Naive B cell (primary cell): ENCODE results near the gene TMEM131. TPM values are rescaled to one million over a fixed set of nuclear protein-coding genes. Genes with fewer than 3 reads are reported as not detected.
"Not testable (repeated sequence)": the region's sequence is repeated elsewhere in the genome, so short reads cannot be mapped to it uniquely, and the experiment has no call there.

Experiments used
- ATAC-seq, 2 donors: fragments of 150-1000 bp; cut with Tn5 transposase; 2 replicates each; pipeline ENCODE4 v1.10.0; 2021; ENCODE audit warnings: low read depth in 2 of 2, mild to moderate bottlenecking in 2 of 2, moderate library complexity in 2 of 2
- DNase-seq: peaks from one replicate; pipeline ENCODE4 v3.0.0; 2022
- H3K27ac Mint-ChIP-seq, 6 donors: one replicate each; pipeline ENCODE4 v1.8.0; 2020 to 2022; ENCODE audit warnings: mild to moderate bottlenecking in 6 of 6, mixed read lengths in 6 of 6, moderate library complexity in 5 of 6, inconsistent platforms in 2 of 6
- H3K27me3 Mint-ChIP-seq, 3 donors: one replicate each; pipeline ENCODE4 v1.8.0; 2021 to 2022; ENCODE audit warnings: mixed read lengths in 3 of 3, mild to moderate bottlenecking in 1 of 3
- H3K36me3 Mint-ChIP-seq, 2 donors: one replicate each; pipeline ENCODE4 v1.8.0; 2020 to 2022; ENCODE audit warnings: mixed read lengths in 2 of 2, inconsistent platforms in 1 of 2, mild to moderate bottlenecking in 1 of 2
- H3K4me1 Mint-ChIP-seq, 3 donors: one replicate each; pipeline ENCODE4 v1.8.0; 2020 to 2022; ENCODE audit warnings: mixed read lengths in 3 of 3, inconsistent platforms in 1 of 3, mild to moderate bottlenecking in 1 of 3, moderate library complexity in 1 of 3
- H3K4me3 Mint-ChIP-seq, 8 donors: one replicate each; pipeline ENCODE4 v1.8.0; 2020 to 2022; ENCODE audit warnings: mild to moderate bottlenecking in 8 of 8, mixed read lengths in 8 of 8, moderate library complexity in 8 of 8, inconsistent platforms in 2 of 8
- H3K9me3 Mint-ChIP-seq, 7 donors: one replicate each; pipeline ENCODE4 v1.8.0; 2020 to 2022; ENCODE audit warnings: mixed read lengths in 7 of 7, mild to moderate bottlenecking in 5 of 7, inconsistent platforms in 2 of 7, moderate library complexity in 1 of 7
- polyA plus RNA-seq, 6 donors: library from polyadenylated mRNA; unstranded; fragments of 300-500 nt; fragmentation: Illumina TruSeq; gene quantifications; one replicate each; pipeline ENCODE4 v1.2.3, GENCODE V29; 2021; ENCODE audit warnings: low read depth in 6 of 6

Gene TMEM131
- polyA plus RNA-seq: 10 to 100 TPM; 13.4 to 32.9 (median 19.1) TPM

GRCh38 chr2:97995734-97996624, at the start of gene TMEM131:
TMEM131 (minus strand) TSS chr2:97995948; CDS start chr2:97995662, 286 bp downstream.
- H3K4me1 Mint-ChIP-seq: peaks cover 26 to 34% (median 32%) of the 10 kb centered on the region in 3 donors
- peak within 1 kb of the TSS; percentile 94 to 99 (median 96) for H3K27ac Mint-ChIP-seq
- no peaks in the 10 kb centered on the region for H3K9me3 Mint-ChIP-seq
- H3K27me3 Mint-ChIP-seq: no peaks in the 10 kb centered on the region
- ATAC-seq (peak; percentile 76 to 78), DNase-seq (peak; percentile 96)
- peaks cover 0 to 5% of the 10 kb centered on the region in 2 donors for H3K36me3 Mint-ChIP-seq
- peak within 1 kb of the TSS; percentile 85 to 97 (median 92) for H3K4me3 Mint-ChIP-seq

- DNase-seq, H3K4me3 Mint-ChIP-seq, ATAC-seq, H3K27ac Mint-ChIP-seq, H3K27me3 Mint-ChIP-seq: not testable (repeated sequence)
- peaks cover 14 to 31% of the 10 kb centered on the region in 2 donors for H3K36me3 Mint-ChIP-seq
- peaks cover 20 to 39% (median 26%) of the 10 kb centered on the region in 7 donors for H3K9me3 Mint-ChIP-seq
- H3K4me1 Mint-ChIP-seq: peaks cover 7 to 19% (median 16%) of the 10 kb centered on the region in 3 donors
Measured at GRCh38 chr2:98044730-98045129, 49.0 kb upstream of the TMEM131 start.

GRCh38 chr2:98043101-98043500, 47.4 kb upstream of the TMEM131 start:
- Mint-ChIP-seq H3K4me3 (no peak overlapping the region), H3K27me3 (no peaks in the 10 kb centered on the region), H3K27ac (no peak overlapping the region), H3K36me3 (peaks cover 14 to 31% of the 10 kb centered on the region in 2 donors), H3K9me3 (peaks cover 20 to 39% (median 26%) of the 10 kb centered on the region in 7 donors), H3K4me1 (peaks cover 18 to 30% (median 27%) of the 10 kb centered on the region in 3 donors)
- DNase-seq: no peak
- ATAC-seq: no peak

DNA sequence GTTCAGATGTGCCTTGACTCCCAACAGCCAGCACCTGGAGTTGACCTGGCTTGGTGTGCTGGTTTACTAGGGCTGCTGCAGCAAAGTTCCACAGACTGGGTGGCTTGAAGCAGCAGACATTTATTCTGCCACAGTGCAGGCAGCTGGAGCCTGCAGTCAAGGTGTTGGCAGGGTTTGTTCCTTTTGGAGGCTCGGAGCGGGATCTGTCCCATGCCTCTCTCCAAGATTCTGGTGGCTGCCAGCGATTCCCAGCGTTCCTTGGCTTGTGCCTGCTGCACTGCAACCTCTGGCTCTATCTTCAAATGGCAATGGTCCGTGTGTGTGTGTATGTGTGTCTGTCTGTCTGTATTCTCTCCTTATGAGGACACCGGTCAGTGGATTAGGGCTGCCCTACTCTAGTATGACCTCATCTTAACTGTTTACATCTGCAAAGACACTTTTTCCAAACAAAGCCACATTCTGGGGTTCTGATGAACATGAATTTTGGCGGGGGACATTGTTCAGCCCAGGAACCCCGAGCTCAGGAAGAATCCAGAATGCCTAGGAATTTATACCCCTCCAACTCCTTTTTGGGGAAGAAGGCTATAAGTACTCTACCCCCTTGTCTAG, 44.7 kb upstream of the TMEM131 start:
- peaks cover 18 to 27% (median 26%) of the 10 kb centered on the region in 3 donors for H3K4me1 Mint-ChIP-seq

GRCh38 chr2:98039085-98039756, 43.5 kb upstream of the TMEM131 start:
- DNase-seq: peak; percentile 48
- peak overlapping the region in 4 of 6 donors; percentile 44 to 82 (median 54) for H3K27ac Mint-ChIP-seq
- peak overlapping the region in 5 of 8 donors; percentile 2 to 64 (median 26) for H3K4me3 Mint-ChIP-seq
- peaks cover 5 to 21% (median 15%) of the 10 kb centered on the region in 7 donors for H3K9me3 Mint-ChIP-seq
- ATAC-seq: peak; percentile 54 to 65
- H3K4me1 Mint-ChIP-seq: peaks cover 18 to 27% (median 26%) of the 10 kb centered on the region in 3 donors
- no peaks in the 10 kb centered on the region for H3K27me3 Mint-ChIP-seq
- H3K36me3 Mint-ChIP-seq: peaks cover 5 to 16% of the 10 kb centered on the region in 2 donors

More for the DNA sequence above, 44.7 kb upstream of the TMEM131 start:
- H3K9me3 Mint-ChIP-seq: peaks cover 17 to 33% (median 26%) of the 10 kb centered on the region in 7 donors
- no peaks in the 10 kb centered on the region for H3K27me3 Mint-ChIP-seq
- H3K27ac Mint-ChIP-seq: peak overlapping the region in 1 of 6 donors; percentile 64
- peaks cover 14 to 28% of the 10 kb centered on the region in 2 donors for H3K36me3 Mint-ChIP-seq
- no peak for DNase-seq
- H3K4me3 Mint-ChIP-seq: no peak overlapping the region
- no peak for ATAC-seq

GRCh38 chr2:98037666-98038336, 42.1 kb upstream of the TMEM131 start:
- DNase-seq: no peak
- Mint-ChIP-seq H3K9me3 (peaks cover 2 to 8% (median 3%) of the 10 kb centered on the region in 7 donors), H3K27me3 (no peaks in the 10 kb centered on the region), H3K27ac (no peak overlapping the region), H3K36me3 (peaks cover 0 to 2% of the 10 kb centered on the region in 2 donors), H3K4me3 (no peak overlapping the region), H3K4me1 (peaks cover 19 to 28% (median 27%) of the 10 kb centered on the region in 3 donors)
- no peak for ATAC-seq

GRCh38 chr2:98037206-98037605, 41.5 kb upstream of the TMEM131 start:
- Mint-ChIP-seq H3K4me1 (peaks cover 24 to 34% (median 32%) of the 10 kb centered on the region in 3 donors), H3K27me3 (no peaks in the 10 kb centered on the region), H3K27ac (no peak overlapping the region), H3K4me3 (no peak overlapping the region), H3K9me3 (peaks cover 0 to 4% (median 0%) of the 10 kb centered on the region in 7 donors), H3K36me3 (no peaks in the 10 kb centered on the region)
- ATAC-seq (no peak), DNase-seq (no peak)

DNA sequence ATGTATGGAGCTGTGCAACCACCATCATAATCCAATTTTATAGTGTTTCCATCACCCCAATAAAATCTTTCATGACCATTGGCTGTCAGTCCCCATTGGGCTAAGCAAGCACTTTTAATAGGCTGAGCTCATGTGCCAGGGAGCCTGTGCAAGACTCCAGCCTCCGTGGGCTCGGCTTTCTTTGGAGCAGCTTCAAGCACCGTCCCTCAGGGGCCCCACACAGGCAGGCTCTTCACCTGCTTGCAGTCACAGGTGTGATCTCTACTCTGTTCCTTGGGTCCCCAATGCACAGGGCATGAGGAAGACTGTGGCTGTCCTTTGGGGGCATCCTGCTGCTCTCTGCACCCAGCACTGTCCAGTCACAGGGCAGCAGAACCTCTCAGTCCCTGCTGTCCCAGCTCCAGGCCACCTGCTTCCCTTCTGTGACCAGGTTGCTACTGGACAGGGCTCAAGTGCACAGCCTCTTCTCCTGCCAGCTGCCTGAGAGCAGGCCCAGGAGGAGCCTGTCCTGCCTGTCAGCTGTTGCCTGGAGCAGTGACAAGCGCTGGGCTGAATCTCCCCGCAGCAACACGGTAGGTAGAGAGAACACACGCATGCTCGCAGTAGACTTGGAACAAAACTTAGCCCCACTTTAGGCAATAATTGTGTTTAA, 40.7 kb upstream of the TMEM131 start:
- ATAC-seq: no peak
- H3K27ac Mint-ChIP-seq: peak overlapping the region in 1 of 6 donors; percentile 47
- H3K9me3 Mint-ChIP-seq: no peaks in the 10 kb centered on the region
- H3K4me1 Mint-ChIP-seq: peaks cover 26 to 39% (median 29%) of the 10 kb centered on the region in 3 donors
- no peak overlapping the region for H3K4me3 Mint-ChIP-seq
- H3K36me3 Mint-ChIP-seq: no peaks in the 10 kb centered on the region
- DNase-seq: no peak
- H3K27me3 Mint-ChIP-seq: no peaks in the 10 kb centered on the region

- H3K9me3 Mint-ChIP-seq: no peaks in the 10 kb centered on the region
- no peaks in the 10 kb centered on the region for H3K36me3 Mint-ChIP-seq
- no peak overlapping the region for H3K27ac Mint-ChIP-seq
- peaks cover 26 to 36% (median 26%) of the 10 kb centered on the region in 3 donors for H3K4me1 Mint-ChIP-seq
- DNase-seq (no peak), ATAC-seq (no peak)
- peak overlapping the region in 1 of 8 donors; percentile 15 for H3K4me3 Mint-ChIP-seq
- no peaks in the 10 kb centered on the region for H3K27me3 Mint-ChIP-seq
Measured at GRCh38 chr2:98034745-98035144, 39.0 kb upstream of the TMEM131 start.

DNA sequence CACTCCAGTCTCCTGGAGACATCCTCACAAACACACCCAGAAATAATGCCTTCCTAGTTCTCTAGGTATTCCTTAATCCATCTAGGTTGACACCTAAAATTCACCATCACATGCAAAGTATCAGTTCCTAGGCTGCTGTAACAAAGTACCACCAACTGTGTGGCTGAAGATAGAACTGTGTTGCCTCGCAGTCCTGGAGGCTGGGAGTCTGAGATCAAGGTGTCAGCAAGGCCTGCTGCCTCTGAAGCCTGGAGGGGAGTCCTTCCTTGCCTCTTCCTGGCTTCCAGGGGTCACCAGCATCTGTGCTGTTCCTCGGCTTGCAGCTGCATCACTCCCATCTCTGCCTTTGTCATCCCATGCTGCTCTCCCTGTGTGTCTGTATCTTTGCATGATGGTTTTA, 36.3 kb upstream of the TMEM131 start:
- Mint-ChIP-seq H3K4me3 (no peak overlapping the region), H3K27ac (peak overlapping the region in 3 of 6 donors; percentile 26 to 66 (median 61)), H3K4me1 (peaks cover 29 to 43% (median 41%) of the 10 kb centered on the region in 3 donors), H3K36me3 (no peaks in the 10 kb centered on the region), H3K9me3 (no peaks in the 10 kb centered on the region), H3K27me3 (no peaks in the 10 kb centered on the region)
- ATAC-seq: no peak
- DNase-seq: no peak

- no peaks in the 10 kb centered on the region for H3K27me3 Mint-ChIP-seq
- no peaks in the 10 kb centered on the region for H3K9me3 Mint-ChIP-seq
- no peaks in the 10 kb centered on the region for H3K36me3 Mint-ChIP-seq
- no peak for ATAC-seq
- H3K4me3 Mint-ChIP-seq: peak overlapping the region in 2 of 8 donors; percentile 22 to 26
- peaks cover 47 to 62% (median 60%) of the 10 kb centered on the region in 3 donors for H3K4me1 Mint-ChIP-seq
- H3K27ac Mint-ChIP-seq: peak overlapping the region in 1 of 6 donors; percentile 21
- no peak for DNase-seq
Measured at GRCh38 chr2:98029718-98030222, 34.0 kb upstream of the TMEM131 start.
